Measurements from ENCODE around the gene RET. TPM values are rescaled to one million over a fixed set of nuclear protein-coding genes. Genes with fewer than 3 reads are reported as not detected.
A peak's percentile ranks its signal among the peaks of the same experiment; 100 is the strongest.

Gene RET
- total RNA-seq, 1 donor from 2014 or later: 2.2 TPM

DNA sequence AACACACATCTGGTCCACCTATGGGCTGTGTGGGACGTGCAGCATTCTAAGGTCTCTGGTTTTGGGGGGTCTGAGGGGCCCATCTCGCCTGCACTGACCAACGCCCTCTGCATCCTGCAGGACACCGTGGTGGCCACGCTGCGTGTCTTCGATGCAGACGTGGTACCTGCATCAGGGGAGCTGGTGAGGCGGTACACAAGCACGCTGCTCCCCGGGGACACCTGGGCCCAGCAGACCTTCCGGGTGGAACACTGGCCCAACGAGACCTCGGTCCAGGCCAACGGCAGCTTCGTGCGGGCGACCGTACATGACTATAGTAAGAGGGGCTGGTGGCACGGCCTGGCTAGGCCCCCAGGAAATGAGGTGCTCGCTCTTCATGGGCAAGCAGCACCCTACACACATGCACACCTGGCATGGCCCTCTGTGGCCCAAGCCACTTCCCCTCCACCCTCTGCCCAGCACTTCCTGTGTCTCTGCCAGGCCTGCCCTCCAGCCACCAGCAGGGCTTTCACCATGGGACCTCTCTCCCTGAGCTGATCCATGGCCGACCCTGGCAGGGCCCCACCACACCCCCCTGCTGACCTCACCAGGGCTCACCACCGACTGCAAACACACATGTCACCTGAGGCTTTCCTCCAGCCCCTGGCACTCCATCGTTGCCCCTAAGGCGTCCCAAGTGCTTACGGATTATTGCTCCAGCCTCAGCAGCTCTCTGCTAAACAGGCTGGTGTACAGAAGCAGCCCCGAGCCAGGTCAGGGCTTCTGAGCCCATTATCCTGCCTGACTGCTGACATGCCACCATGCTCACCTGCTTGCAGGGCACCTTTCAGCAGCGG, 29.6 kb downstream of the RET start:
- DNase-seq (ENCODE audit: low spot score in 2 of 2, unreplicated experiment in 2 of 2): no peak

DNA sequence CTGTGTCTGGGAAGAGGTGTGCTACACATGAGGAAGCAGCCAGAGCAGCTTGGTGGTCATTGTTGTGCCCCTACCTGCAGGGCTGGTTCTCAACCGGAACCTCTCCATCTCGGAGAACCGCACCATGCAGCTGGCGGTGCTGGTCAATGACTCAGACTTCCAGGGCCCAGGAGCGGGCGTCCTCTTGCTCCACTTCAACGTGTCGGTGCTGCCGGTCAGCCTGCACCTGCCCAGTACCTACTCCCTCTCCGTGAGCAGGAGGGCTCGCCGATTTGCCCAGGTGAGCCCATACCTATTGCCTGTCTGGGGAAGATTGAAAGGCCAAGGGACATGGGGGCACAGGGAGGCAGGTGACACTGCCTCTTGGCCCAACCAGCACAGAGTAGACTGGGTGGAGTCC, 32.1 kb downstream of the RET start:
- TF ChIP-seq, protein P1, sequence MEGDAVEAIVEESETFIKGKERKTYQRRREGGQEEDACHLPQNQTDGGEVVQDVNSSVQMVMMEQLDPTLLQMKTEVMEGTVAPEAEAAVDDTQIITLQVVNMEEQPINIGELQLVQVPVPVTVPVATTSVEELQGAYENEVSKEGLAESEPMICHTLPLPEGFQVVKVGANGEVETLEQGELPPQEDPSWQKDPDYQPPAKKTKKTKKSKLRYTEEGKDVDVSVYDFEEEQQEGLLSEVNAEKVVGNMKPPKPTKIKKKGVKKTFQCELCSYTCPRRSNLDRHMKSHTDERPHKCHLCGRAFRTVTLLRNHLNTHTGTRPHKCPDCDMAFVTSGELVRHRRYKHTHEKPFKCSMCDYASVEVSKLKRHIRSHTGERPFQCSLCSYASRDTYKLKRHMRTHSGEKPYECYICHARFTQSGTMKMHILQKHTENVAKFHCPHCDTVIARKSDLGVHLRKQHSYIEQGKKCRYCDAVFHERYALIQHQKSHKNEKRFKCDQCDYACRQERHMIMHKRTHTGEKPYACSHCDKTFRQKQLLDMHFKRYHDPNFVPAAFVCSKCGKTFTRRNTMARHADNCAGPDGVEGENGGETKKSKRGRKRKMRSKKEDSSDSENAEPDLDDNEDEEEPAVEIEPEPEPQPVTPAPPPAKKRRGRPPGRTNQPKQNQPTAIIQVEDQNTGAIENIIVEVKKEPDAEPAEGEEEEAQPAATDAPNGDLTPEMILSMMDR (IDR thresholded peaks at IDR 0.05; ENCODE audit: unreplicated experiment): no peak
- DNase-seq (ENCODE audit: low spot score in 2 of 2, unreplicated experiment in 2 of 2): no peak
- no peaks in the 10 kb centered on the region for H3K9me3 Mint-ChIP-seq
- H3K27me3 Mint-ChIP-seq (ENCODE audit: low read depth): peaks cover 14% of the 10 kb centered on the region
- no peak overlapping the region for H3K27ac Mint-ChIP-seq
- peaks cover 8% of the 10 kb centered on the region for H3K4me1 Mint-ChIP-seq
- H3K36me3 Mint-ChIP-seq: no peaks in the 10 kb centered on the region
- H3K4me3 Mint-ChIP-seq: no peak overlapping the region

More for the DNA sequence above, 29.6 kb downstream of the RET start:
- Mint-ChIP-seq H3K9me3 (no peaks in the 10 kb centered on the region), H3K27me3 (ENCODE audit: low read depth) (peaks cover 38% of the 10 kb centered on the region), H3K36me3 (no peaks in the 10 kb centered on the region), H3K4me1 (peaks cover 8% of the 10 kb centered on the region), H3K27ac (no peak overlapping the region), H3K4me3 (no peak overlapping the region)
- TF ChIP-seq, protein P1 (IDR thresholded peaks at IDR 0.05; ENCODE audit: unreplicated experiment): no peak

DNA sequence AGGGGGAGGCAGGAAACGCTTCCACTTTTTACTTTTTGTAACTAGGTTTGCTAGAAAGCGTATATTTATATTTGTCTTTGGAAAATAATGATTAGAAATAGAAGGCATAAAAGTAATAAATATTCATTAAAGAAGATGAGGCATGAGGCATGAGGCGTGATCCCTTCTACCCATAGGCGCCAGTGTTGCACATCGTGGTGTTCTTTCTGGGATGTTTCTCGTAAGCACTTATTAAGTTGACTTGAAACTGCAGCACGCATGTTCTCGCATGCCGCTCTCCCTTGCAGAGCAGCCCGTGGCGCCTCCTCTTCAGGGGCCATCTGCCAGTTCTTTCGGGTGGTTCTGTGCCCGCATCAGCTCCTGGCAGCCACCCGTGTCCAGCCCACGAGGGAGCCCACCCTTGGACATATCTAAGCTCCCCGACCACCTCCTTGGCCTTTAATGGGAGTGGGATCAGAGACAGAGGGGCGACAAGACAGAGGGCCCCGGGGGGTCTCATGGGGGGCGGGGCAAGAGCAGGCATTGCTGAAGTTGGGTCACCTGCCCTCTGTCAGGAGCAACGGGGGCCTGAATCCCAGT, 32.9 kb downstream of the RET start:
- H3K27ac Mint-ChIP-seq: no peak overlapping the region
- no peaks in the 10 kb centered on the region for H3K9me3 Mint-ChIP-seq
- H3K27me3 Mint-ChIP-seq (ENCODE audit: low read depth): peaks cover 7% of the 10 kb centered on the region
- no peak for DNase-seq (ENCODE audit: low spot score in 2 of 2, unreplicated experiment in 2 of 2)
- TF ChIP-seq, protein P1 (IDR thresholded peaks at IDR 0.05; ENCODE audit: unreplicated experiment): no peak
- peaks cover 8% of the 10 kb centered on the region for H3K4me1 Mint-ChIP-seq
- H3K4me3 Mint-ChIP-seq: no peak overlapping the region
- H3K36me3 Mint-ChIP-seq: no peaks in the 10 kb centered on the region

DNA sequence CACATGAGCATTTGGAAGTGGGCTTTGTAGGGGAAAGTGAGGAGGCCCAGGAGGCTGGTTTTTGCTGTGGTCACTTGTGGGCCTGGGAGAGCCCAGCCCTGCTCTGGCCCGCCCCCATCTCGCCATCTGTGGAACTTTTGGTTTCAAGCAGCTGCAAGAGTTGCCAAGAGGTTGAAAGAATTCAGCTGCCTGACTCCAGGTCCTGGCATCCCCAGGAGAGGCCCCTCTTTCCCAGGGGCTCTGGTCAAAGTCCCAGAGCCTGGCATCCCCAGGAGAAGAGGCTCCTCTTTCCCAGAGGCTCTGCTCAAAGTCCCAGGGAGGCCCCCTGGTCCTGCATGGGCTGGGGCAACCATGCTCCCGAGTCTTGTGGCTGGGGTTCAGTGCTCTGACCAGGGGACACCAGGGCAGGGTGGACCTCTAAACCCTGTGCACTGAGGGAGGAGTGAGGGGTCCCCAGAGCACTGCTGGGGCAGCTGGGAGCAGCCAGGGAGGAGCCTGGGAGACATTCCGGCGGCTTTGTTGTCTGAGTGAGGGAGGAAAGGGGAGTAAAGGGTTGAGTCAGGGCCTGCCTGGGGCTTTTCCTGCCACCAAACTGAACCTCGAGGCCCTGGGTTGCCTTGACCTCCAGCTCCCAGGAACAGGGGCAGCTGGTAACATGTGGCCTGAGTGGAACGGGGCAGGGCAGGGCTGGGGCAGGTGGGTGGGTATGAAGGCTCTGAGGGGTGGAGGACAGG, 33.6 kb downstream of the RET start:
- no peaks in the 10 kb centered on the region for H3K36me3 Mint-ChIP-seq
- H3K4me1 Mint-ChIP-seq: peaks cover 4% of the 10 kb centered on the region
- DNase-seq (ENCODE audit: low spot score in 2 of 2, unreplicated experiment in 2 of 2): no peak
- H3K27ac Mint-ChIP-seq: peak overlapping the region; percentile 59
- H3K27me3 Mint-ChIP-seq (ENCODE audit: low read depth): peaks cover 1% of the 10 kb centered on the region
- H3K4me3 Mint-ChIP-seq: no peak overlapping the region
- H3K9me3 Mint-ChIP-seq: no peaks in the 10 kb centered on the region
- TF ChIP-seq, protein P1 (IDR thresholded peaks at IDR 0.05; ENCODE audit: unreplicated experiment): no peak

DNA sequence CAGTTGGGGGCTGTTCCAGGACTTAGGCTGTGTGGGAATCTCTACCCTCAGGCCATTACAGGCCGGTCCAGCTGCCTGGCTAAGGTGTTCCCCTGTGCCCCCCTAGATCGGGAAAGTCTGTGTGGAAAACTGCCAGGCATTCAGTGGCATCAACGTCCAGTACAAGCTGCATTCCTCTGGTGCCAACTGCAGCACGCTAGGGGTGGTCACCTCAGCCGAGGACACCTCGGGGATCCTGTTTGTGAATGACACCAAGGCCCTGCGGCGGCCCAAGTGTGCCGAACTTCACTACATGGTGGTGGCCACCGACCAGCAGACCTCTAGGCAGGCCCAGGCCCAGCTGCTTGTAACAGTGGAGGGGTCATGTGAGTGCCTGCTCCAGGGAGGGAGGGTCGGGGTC, 34.2 kb downstream of the RET start:
- no peaks in the 10 kb centered on the region for H3K9me3 Mint-ChIP-seq
- H3K4me3 Mint-ChIP-seq: no peak overlapping the region
- no peak overlapping the region for H3K27ac Mint-ChIP-seq
- peaks cover 1% of the 10 kb centered on the region for H3K27me3 Mint-ChIP-seq (ENCODE audit: low read depth)
- H3K4me1 Mint-ChIP-seq: peaks cover 4% of the 10 kb centered on the region
- TF ChIP-seq, protein P1 (IDR thresholded peaks at IDR 0.05; ENCODE audit: unreplicated experiment): no peak
- DNase-seq (ENCODE audit: low spot score in 2 of 2, unreplicated experiment in 2 of 2): no peak
- H3K36me3 Mint-ChIP-seq: no peaks in the 10 kb centered on the region

Measured in mesothelial cell of epicardium (in vitro differentiated cells).